H4 (cell line): ENCODE data around the gene C1QL1. TPM values are rescaled to one million over a fixed set of nuclear protein-coding genes. Genes with fewer than 3 reads are reported as not detected.

Source experiments
- DNase-seq: peaks from one replicate; pipeline ENCODE4 v3.0.0-alpha.2; 2015; ENCODE audit warnings: low spot score
- total RNA-seq: library from RNA; depleted of rRNA; stranded (reverse); fragments of >200 nt; shearing (Covaris generic); gene quantifications from 2 replicates; pipeline ENCODE4 v1.2.3, GENCODE V29; 2014

C1QL1 gene
- total RNA-seq, 1 experiment from 2014 or later: 5.3 TPM

- DNase-seq: no peak
Observed at GRCh38 chr17:44930667-44931066, 37.4 kb downstream of the C1QL1 start.

- DNase-seq: no peak
Observed at GRCh38 chr17:44928950-44929720, 39.0 kb downstream of the C1QL1 start.

DNA sequence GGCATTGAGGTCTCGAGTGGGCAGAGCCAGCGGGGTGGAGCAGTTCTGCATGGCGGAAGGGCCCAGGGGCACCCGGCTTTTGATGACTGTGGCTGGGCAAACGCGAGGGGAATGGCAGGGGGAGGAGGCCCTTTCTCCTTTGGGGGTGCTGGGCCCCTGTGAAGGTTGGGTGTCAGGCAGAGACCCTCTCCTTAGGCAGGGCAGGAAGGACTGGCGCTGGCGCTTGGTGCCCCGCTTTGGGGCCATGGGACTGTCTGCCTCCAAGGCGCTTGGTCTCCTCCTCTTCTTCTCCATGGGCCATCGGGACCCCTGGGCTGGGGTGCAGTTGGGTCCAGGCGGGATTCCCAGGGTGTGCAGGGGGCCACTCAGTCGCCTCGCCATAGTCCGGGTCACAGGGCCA is 40.0 kb downstream of the C1QL1 start:
- no peak for DNase-seq

- DNase-seq: no peak
Observed at GRCh38 chr17:44927696-44928095, 40.4 kb downstream of the C1QL1 start.

DNA sequence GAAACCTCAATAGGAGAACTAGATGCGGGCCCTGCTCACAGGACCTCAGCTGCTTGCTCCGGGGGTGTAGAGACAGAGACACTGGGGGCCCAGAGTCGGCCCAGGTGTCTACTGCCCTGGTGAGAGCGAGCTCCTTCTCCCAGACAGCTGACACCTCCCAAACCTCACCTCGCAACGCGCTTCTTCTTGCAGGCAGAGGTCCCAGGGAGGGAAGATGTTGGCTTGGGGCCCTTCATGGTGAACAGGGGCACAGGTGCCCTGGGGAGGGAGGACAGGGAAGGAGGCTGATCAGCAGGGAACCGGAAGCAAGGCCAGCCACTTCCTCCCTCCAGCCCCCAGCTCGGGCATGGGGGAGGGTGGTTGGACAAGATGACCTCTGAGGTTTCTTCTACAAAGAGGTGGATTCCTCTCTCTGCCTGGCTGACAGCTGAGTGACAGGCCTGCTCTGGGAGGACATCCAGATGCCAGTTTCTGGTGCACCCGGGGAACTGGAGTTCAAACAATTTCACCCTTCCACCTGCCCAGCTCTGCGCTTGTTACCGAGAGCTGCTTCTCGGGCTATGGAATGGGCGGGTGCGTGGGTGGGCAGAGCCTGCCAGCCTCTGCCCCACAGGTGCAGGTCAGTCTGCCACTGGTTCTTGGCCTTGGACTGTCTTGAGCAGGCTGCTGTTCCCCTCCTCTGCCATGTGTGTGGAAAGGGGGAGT is 41.1 kb downstream of the C1QL1 start:
- DNase-seq: no peak

DNA sequence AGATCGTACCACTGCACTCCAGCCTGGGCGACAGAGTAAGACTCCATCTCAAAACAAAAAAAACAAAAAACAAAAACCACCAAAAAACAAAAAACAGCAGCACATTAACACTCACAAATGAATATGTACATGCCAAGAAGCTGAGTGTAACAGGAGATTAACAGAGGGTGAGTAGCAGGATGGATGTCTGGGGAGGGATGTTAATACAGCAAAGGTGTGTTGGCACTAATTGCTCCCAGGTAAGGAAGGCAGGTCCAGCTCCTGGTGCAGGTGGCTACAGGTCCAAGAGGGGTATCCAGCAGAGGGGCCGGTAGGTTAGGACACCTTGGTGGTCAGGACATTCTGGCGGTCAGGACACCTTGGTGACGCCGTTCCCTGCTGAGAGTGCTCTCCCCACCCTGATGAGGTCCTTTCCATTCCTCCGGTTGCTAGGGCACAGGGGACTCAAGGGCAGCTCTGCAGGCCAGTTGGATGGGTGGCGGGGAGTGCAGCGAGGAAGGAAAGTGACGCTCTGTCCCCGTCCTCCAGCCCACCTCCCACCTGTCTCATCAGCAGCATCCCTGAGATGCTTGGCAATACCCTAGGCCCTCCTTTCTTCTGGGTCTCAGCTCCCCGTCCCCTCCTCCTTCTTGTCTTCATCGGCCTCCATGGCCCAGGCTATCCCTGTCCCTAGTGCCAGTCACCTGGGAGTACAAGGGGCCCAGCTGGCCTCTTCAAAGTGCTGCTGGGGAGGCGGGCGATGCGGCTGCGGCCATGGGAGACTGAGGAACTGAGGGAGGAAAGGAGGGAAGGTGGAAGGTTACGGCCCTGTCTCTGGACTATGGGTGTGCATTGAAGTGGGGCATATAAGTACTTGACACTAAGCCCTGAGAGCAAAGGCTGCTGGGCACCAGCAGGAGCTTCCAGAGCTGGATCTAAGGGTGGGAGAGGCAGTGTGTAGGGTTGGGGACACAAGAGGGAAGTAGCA is 42.1 kb downstream of the C1QL1 start:
- no peak for DNase-seq

DNA sequence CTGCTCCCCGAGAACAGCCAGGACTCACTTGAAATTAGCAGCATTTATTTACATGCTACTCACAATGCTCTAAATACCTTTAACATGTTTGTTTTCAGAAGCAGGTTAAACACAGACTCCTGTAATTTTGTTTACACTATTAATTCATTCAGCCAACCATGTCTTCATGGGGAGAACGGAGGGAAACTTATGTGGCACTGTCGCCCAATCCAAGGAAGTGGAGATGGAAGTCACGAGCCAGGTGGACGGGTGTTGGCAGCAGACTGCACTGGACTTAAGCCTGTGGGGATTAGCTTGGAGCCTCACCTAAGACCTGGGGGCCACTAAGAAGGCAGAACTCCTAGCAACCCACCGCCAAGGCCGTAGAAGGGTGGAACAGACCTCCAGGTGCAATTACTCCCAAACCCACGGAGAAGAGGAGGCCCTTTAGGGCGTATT is 44.0 kb downstream of the C1QL1 start:
- no peak for DNase-seq

DNA sequence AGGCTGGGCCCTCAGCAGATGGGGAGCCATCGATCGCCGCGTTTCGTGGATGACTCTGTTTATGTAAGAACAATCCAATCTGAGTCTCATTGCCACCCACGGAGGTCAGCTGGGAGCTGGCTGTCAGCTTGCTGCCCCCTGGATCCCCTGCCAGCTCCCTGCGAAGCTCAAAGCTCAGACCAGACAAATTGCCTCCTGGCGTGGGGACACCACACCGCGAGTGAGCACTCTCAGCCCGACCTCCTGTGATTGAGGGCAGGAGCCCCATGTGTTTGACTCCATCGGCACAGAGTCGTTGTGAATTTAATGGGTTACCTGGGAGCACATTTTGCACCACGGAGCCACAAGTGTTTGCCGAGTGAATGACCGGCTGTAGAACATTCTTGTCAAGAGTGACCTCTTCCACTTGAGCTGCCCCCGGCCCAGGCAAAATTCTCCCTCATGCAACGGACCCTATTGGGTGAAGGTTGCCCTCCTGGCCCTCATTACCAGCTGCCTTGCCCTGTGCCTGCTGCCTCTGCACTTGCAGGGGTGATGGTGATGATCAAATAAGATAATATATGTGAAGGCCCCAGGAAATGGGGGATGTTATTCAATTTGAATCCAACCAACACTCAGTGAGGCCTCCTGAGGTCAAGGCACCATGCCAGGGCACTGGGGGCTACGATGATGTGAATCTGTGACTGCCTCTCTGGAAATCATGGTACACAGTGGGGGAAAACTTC is 45.2 kb downstream of the C1QL1 start:
- no peak for DNase-seq

DNA sequence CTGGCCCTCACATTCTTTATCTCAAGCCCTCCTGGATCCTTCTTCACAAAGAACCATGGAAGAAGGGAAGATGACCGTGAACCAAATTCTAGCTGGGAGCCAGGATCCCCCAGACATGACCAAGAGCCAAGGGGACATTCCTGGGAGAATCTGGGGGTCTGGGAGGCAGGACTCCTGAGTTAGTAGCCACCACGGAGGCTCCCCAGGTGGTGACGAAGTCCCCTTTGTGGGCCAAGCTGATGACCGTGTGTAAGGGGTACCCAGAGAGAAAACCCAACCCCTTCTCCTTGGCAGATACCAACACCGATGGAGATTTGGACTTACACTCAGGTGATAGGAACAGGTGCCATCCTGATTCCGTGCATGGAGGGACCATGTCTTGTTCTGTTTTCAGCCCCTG is 46.0 kb downstream of the C1QL1 start:
- DNase-seq: no peak

- no peak for DNase-seq
Observed at GRCh38 chr17:44921122-44921882, 46.8 kb downstream of the C1QL1 start.

DNA sequence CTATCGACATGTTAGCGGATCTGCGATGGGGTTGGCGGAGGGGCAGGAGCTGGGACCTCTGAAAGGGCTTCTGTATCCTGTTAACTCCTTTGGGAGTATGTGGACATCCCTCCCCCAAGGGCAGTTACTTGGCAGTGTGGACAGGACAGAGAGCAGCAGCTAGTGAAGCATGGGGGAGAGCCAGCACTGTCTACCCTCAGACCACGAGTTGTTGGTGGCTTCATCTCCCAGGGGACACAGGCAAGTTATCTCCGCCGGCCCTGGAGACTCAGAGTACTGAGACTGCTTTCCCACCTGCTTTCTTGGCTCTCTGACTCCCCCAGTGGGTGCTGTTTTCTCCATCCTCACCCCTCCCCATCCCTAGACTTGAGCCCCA is 47.5 kb downstream of the C1QL1 start:
- DNase-seq: no peak

- peak; percentile 85 for DNase-seq
Observed at GRCh38 chr17:44919885-44920564, 48.1 kb downstream of the C1QL1 start.

GRCh38 chr17:44919411-44919810 is 48.7 kb downstream of the C1QL1 start:
- DNase-seq: no peak

- DNase-seq: no peak
Observed at GRCh38 chr17:44918006-44918405, 50.1 kb downstream of the C1QL1 start.

DNA sequence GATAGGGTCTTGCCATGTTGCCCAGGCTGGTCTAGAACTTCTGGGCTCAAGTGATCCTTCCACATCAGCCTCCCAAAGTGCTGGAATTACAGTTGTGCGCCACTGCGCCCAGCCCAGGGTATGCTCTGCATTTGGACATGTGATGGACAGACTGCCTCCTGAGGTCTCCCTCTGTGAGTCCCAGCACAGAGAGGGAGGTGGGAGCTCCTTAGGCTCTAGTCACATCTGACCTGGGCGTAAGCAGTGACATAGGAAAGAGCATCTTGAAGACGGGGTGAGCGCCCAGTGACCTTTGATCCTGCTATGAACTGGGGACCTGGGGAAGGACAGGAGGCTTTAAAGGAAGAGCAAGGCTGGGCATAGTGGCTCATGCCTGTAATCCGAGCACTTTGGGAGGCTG is 50.6 kb downstream of the C1QL1 start:
- DNase-seq: no peak

DNA sequence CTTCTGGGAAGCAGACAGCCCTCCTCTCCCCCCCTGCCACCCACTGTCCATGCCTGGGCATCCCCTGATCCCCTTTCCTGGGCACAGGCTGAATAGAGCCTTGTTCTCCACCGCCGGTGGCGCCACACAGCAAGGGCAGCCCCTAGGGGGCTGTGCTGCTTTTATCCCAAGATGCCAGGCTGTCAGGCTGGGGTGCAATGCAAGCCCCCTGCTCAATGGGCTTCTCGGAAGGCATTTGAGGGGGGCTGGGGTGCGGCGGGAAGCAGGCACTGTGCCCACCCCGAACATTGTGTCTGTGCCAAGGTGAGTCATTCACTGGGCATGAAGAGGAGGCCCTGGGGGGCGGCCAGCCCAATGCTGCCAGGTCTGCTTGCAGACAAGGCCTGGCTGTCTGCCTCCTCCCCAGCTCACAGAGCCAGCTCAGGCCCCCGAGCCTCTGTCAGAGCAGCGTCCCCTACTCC is 51.3 kb downstream of the C1QL1 start:
- peak; percentile 69 for DNase-seq

GRCh38 chr17:44915862-44916780 is 52.0 kb downstream of the C1QL1 start:
- no peak for DNase-seq

DNA sequence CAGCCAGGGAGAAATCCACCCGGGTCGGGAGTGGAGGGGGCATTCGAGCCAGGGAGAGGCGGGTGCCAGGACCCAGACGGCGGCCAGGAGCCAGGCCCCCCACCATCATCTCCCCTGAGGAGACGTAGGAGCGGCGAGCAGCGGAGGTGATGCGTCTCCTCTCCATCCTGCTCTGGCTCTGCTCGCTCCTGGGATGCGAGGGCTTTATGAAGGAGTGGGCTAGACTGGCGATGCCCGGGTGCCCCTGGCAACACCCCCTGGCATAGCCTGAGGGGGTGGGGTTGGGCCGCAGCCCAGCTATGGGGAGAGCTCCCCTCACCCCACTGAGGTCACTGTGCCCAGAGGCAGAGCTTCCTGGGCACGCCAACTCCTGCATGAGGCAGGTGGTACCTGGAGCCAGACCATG is 52.8 kb downstream of the C1QL1 start, which contains the start of gene GFAP:
Gene GFAP (minus strand): TSS at position 180 of the 406 bp plus-strand sequence. CDS start 14 bp downstream, at position 166.
- DNase-seq: no peak
